IMR-90 (cell line): ENCODE results near the gene ADCK1.

Experiments
- BHLHE40 ChIP-seq: fragments of 150-350 bp; IDR thresholded peaks from 2 replicates; pipeline ENCODE4 v1.6.1; 2016; ENCODE audit warnings: mild to moderate bottlenecking, low read depth, low read length
- CEBPB ChIP-seq: IDR thresholded peaks from 2 replicates; pipeline ENCODE4 v1.6.1; 2012; ENCODE audit warnings: low read depth, low read length, improper control_type of control experiment
- FOS ChIP-seq: fragments of 150-350 bp; IDR thresholded peaks from 2 replicates; pipeline ENCODE4 v1.6.1; 2016; ENCODE audit warnings: low read depth, low read length
- MAZ ChIP-seq: IDR thresholded peaks from 2 replicates; pipeline ENCODE4 v1.6.1; 2012; ENCODE audit warnings: low read depth, mild to moderate bottlenecking, low read length, improper control_type of control experiment, moderate library complexity, borderline replicate concordance
- POLR2A ChIP-seq: IDR thresholded peaks from 2 replicates; pipeline ENCODE4 v1.6.1; 2012; ENCODE audit warnings: mild to moderate bottlenecking, low read depth, low read length
- RAD21 ChIP-seq: IDR thresholded peaks from 2 replicates; pipeline ENCODE4 v1.6.1; 2012; ENCODE audit warnings: low read length, improper control_type of control experiment
- RCOR1 ChIP-seq: IDR thresholded peaks from 2 replicates; pipeline ENCODE4 v1.6.1; 2012; ENCODE audit warnings: mild to moderate bottlenecking, low read length, improper control_type of control experiment; ENCODE audit not compliant: insufficient replicate concordance
- RFX5 ChIP-seq: IDR thresholded peaks from 2 replicates; pipeline ENCODE4 v1.8.0; 2012; ENCODE audit warnings: low read depth, mild to moderate bottlenecking, low read length, moderate library complexity
- SMC3 ChIP-seq: fragments of 150-350 bp; IDR thresholded peaks from 2 replicates; pipeline ENCODE4 v1.6.1; 2016; ENCODE audit warnings: low read depth, mild to moderate bottlenecking, antibody characterized with exemption, low read length, moderate library complexity
- TF ChIP-seq, protein P1 (sequence below): conservative IDR thresholded peaks from 2 replicates; pipeline ENCODE4 v1.5.1; 2012; ENCODE audit warnings: mild to moderate bottlenecking, low read depth, low read length, improper control_type of control experiment
- TF ChIP-seq, protein P2 (sequence below): fragments of 150-350 bp; IDR thresholded peaks from 2 replicates; pipeline ENCODE4 v1.6.1; 2017; ENCODE audit warnings: mild to moderate bottlenecking, antibody characterized with exemption, low read length, low read depth

DNA sequence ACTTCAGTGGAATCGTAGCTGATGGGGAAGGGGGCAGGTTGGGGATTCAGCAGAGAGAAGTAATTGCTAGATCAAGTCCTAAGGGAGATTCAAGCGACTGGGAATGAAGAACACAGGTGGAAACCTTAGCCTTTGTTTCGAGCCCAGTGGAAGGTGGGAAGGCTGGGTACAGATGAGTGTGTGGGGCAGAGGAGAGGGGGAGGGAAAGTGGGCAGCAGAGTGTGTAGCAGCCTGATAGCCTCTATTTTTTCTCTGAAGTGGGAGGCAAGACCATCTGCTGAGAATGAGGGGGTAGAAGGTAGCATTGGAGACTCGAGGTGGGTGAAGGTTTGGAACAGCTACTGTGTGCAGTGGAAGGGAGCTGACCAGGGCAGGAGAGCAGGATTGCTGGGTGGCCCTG lies 91.0 kb downstream of the ADCK1 start:
- TF ChIP-seq, protein P1, sequence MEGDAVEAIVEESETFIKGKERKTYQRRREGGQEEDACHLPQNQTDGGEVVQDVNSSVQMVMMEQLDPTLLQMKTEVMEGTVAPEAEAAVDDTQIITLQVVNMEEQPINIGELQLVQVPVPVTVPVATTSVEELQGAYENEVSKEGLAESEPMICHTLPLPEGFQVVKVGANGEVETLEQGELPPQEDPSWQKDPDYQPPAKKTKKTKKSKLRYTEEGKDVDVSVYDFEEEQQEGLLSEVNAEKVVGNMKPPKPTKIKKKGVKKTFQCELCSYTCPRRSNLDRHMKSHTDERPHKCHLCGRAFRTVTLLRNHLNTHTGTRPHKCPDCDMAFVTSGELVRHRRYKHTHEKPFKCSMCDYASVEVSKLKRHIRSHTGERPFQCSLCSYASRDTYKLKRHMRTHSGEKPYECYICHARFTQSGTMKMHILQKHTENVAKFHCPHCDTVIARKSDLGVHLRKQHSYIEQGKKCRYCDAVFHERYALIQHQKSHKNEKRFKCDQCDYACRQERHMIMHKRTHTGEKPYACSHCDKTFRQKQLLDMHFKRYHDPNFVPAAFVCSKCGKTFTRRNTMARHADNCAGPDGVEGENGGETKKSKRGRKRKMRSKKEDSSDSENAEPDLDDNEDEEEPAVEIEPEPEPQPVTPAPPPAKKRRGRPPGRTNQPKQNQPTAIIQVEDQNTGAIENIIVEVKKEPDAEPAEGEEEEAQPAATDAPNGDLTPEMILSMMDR, result no peak
- TF ChIP-seq BHLHE40, result no peak
- no peak for TF ChIP-seq CEBPB
- TF ChIP-seq POLR2A, result no peak
- no peak for TF ChIP-seq SMC3
- TF ChIP-seq MAZ, result no peak
- no peak for TF ChIP-seq RFX5
- no peak for TF ChIP-seq RCOR1
- TF ChIP-seq, protein P2, sequence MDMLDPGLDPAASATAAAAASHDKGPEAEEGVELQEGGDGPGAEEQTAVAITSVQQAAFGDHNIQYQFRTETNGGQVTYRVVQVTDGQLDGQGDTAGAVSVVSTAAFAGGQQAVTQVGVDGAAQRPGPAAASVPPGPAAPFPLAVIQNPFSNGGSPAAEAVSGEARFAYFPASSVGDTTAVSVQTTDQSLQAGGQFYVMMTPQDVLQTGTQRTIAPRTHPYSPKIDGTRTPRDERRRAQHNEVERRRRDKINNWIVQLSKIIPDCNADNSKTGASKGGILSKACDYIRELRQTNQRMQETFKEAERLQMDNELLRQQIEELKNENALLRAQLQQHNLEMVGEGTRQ, result no peak
- TF ChIP-seq RAD21, result no peak
- no peak for TF ChIP-seq FOS
